PC-3 (cell line): ENCODE data around the gene FAM221B.

Experiments
- CTCF ChIP-seq: fragments of 300-600 bp; sonication (generic); conservative IDR thresholded peaks from 2 replicates; pipeline ENCODE4 v1.5.1; 2017; ENCODE audit warnings: antibody characterized with exemption, low read depth, mild to moderate bottlenecking, low read length
- EZH2 ChIP-seq: fragments of 300-600 bp; sonication (generic); IDR thresholded peaks from one replicate; pipeline ENCODE4 v1.6.1; 2017; ENCODE audit warnings: antibody characterized with exemption, mild to moderate bottlenecking, low read length; ENCODE audit not compliant: unreplicated experiment

- no peak for TF ChIP-seq CTCF
- TF ChIP-seq EZH2, result no peak
Observed at GRCh38 chr9:35771534-35771933, 57.0 kb downstream of the FAM221B start.
